Ramos (cell line): ENCODE measurements around the gene PAK1IP1.
"Not testable (repeated sequence)": the region's sequence is repeated elsewhere in the genome, so short reads cannot be mapped to it uniquely, and the experiment has no call there.

ENCODE experiments used
- in situ Hi-C: fragments of 300-500 bp; cut with MboI; formaldehyde crosslinking; loops from one replicate; pipeline ENCODE4 v1.14.3; 2022; ENCODE audit warnings: low sequenced_read_pairs; ENCODE audit not compliant: unreplicated experiment

PAK1IP1 gene

GRCh38 chr6:10736731-10737130 is 42.0 kb downstream of the PAK1IP1 start:
- in situ Hi-C loops: no loop called here

DNA sequence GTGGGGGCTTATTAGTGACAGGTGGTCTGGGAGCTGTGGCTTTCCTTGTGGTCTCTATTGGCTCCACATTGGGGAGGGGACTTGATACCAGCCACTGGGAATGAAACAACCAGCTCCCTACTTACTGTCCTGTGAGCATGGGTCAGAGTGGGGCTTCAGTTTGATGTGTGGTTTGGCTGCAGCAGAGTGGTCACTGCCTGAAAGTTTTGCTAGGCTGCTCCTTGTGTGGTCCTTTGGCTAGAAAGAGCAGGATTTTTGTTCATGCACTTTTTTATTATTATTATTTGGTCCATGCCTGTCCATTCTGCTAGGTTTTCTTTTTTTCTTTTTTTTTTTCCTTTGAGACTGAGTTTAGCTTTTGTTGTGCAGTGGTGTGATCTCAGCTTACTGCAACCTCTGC is 45.3 kb downstream of the PAK1IP1 start:
- in situ Hi-C loops: no loop called here

DNA sequence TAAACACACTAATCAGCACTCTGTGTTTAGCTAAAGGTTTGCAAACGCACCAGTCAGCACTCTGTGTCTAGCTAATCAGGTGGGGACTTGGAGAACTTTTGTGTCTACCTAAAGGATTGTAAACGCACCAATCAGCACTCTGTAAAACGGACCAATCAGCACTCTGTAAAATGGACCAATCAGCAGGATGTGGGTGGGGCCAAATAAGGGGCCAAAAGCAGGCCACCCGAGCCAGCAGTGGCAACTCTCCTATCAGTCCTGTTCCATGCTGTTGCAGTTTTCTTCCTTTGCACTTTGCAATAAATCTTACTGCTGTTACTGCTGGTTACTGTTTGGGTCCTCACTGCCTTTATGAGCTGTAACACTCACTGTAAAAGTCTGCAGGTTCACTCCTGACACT is 46.9 kb downstream of the PAK1IP1 start:
- in situ Hi-C loops: not testable (repeated sequence)

GRCh38 chr6:10742251-10742650 is 47.5 kb downstream of the PAK1IP1 start:
- in situ Hi-C loops: no loop called here

- in situ Hi-C loops: no loop called here
These were observed 48.7 kb downstream of the PAK1IP1 start for GRCh38 chr6:10743515-10743914.

DNA sequence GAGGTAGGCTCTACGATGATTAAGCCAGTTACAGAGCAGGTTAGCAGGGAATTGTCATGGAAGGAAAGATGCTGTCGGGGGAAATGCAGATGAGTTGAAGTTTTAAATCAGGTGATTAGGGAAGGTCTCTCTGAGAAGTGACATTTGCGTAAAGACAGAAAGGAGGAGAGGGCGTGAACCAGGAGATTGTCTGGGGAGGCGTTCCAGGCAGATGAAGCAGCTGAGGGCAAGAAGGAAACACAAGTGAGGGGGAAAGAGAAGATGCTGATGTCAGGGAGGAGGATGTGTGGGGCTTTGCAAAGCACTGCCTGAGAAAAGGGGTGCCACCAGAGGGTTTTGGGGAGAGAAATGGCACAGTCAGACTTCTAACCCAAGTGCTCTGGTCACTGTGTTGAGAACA is 50.3 kb downstream of the PAK1IP1 start:
- in situ Hi-C loops: no loop called here

DNA sequence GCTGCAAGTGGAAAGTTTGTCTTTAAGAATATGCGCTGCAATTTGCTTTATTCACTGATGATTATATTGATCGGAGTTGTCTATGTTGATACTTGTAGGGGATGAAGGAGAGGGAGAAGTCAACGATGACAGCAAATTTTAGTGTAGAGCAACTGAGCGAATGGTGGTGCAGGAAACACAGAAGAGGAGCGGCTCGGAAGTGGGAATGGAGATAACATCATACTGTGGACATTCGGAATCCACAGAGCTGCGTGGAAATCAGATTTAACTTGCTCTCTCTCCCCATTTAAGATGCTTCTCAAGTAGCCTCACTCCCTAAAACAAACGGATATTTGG is 52.1 kb downstream of the PAK1IP1 start:
- in situ Hi-C loops: no loop called here

DNA sequence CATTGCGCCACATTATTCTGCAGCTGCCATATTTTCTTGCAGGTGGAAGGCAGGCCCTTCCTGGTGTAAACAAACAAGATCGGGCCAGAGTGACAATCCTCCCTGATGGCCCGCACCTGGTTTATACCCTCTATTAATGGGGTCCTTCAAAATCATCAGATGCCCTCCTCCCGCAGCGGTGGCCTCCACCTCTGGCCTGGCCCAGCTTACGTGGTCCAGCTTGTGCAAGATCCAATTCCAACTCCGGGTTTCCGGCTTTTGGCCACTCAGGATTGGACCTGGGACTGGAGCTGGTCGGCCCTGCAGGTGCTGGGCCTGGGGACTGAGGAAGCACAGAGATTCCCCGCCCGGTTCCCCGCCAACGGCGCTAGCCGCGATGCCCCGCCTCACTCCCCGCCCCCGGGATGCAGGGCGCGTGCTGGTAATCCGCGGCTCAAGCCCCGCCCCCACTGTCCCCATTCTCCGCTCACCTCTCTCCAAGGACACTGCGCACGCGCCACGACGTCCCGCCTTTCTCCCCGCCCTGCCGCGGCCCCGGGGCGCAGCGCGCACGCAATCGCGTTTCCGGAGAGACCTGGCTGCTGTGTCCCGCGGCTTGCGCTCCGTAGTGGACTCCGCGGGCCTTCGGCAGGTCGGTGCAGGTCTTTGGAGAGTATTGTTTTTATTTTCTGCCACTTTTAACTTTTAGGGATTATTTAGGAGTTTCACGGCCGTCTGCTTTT is 52.6 kb downstream of the PAK1IP1 start, which contains the start of gene TMEM14B:
TMEM14B (plus strand) TSS at position 555 of the 722 bp plus-strand sequence. CDS start 1,441 bp downstream, outside the sequence.
- in situ Hi-C loops: no loop called here

DNA sequence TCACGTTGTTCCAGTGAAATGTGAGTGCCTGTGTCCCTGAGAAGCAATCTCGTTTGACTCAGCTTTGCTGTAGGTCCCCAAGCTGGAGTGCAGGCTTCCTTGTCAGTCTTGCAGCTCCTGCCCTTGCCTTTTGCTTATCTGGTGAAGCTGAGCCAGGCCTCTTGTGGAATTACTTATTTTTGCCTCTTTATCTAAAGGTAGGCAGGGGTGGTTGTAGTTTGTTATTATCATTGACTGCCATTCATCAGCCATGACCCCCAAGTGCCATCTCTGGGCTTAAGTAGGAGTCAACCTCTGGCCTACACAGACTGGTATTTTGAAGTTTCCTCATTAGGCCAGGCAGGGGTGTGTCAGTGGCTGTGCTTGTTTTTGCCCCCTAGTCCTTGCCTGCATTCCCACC is 55.0 kb downstream of the PAK1IP1 start:
- in situ Hi-C loops: no loop called here

GRCh38 chr6:10750568-10750967 is 55.8 kb downstream of the PAK1IP1 start:
- in situ Hi-C loops: not testable (repeated sequence)

- in situ Hi-C loops: not testable (repeated sequence)
These were observed 57.0 kb downstream of the PAK1IP1 start for GRCh38 chr6:10751757-10752156.

GRCh38 chr6:10756085-10756484 is 61.3 kb downstream of the PAK1IP1 start:
- in situ Hi-C loops: no loop called here
